HepG2 (cell line): Measurements from ENCODE around the gene NFS1. TPM values are rescaled to one million over a fixed set of nuclear protein-coding genes. Genes with fewer than 3 reads are reported as not detected.
A peak's percentile ranks its signal among the peaks of the same experiment; 100 is the strongest.

Experiments
- BRCA1 ChIP-seq: sonication (generic); formaldehyde crosslinking; IDR thresholded peaks from 2 replicates; pipeline ENCODE4 v1.4.0; 2020; ENCODE audit warnings: missing genetic modification reagents
- HNF4A ChIP-seq: sonication (generic); formaldehyde crosslinking; IDR thresholded peaks from 2 replicates; pipeline ENCODE4 v1.4.0; 2020; ENCODE audit warnings: missing genetic modification reagents
- HOXD1 ChIP-seq: sonication (generic); formaldehyde crosslinking; IDR thresholded peaks from 2 replicates; pipeline ENCODE4 v1.5.0; 2020; ENCODE audit warnings: missing genetic modification reagents
- MTA1 ChIP-seq: sonication (generic); formaldehyde crosslinking; IDR thresholded peaks from 2 replicates; pipeline ENCODE4 v1.4.0; 2020; ENCODE audit warnings: missing genetic modification reagents, mild to moderate bottlenecking, borderline replicate concordance
- NR2F2 ChIP-seq: IDR thresholded peaks from 2 replicates; pipeline ENCODE4 v1.6.1; 2012; ENCODE audit warnings: low read depth, inconsistent platforms, borderline replicate concordance
- NR2F6 ChIP-seq, 2 experiments: IDR thresholded peaks; 2 replicates each; pipeline ENCODE4 v1.6.1; 2016; ENCODE audit warnings: antibody characterized with exemption in 1 of 2, mild to moderate bottlenecking in 1 of 2
- SIN3B ChIP-seq: fragments of 150-350 bp; IDR thresholded peaks from 2 replicates; pipeline ENCODE4 v1.6.1; 2014; ENCODE audit warnings: low read length
- SP5 ChIP-seq: IDR thresholded peaks from 2 replicates; pipeline ENCODE4 v1.6.1; 2016; ENCODE audit warnings: low read depth, borderline replicate concordance
- TOE1 ChIP-seq: sonication (generic); formaldehyde crosslinking; IDR thresholded peaks from 2 replicates; pipeline ENCODE4 v1.4.0; 2020; ENCODE audit warnings: mild to moderate bottlenecking, missing genetic modification reagents
- ZFP1 ChIP-seq: IDR thresholded peaks from 2 replicates; pipeline ENCODE4 v1.6.1; 2016
- ZFP91 ChIP-seq: sonication (generic); formaldehyde crosslinking; IDR thresholded peaks from 2 replicates; pipeline ENCODE4 v1.9.0; 2022; ENCODE audit warnings: missing genetic modification reagents, mild to moderate bottlenecking, borderline replicate concordance
- ZNF317 ChIP-seq: sonication (generic); formaldehyde crosslinking; IDR thresholded peaks from 2 replicates; pipeline ENCODE4 v1.5.0; 2020; ENCODE audit warnings: mild to moderate bottlenecking, missing genetic modification reagents
- ZNF430 ChIP-seq: sonication (generic); formaldehyde crosslinking; IDR thresholded peaks from 2 replicates; pipeline ENCODE4 v1.9.0; 2021; ENCODE audit warnings: mild to moderate bottlenecking, missing genetic modification reagents
- ZNF503 ChIP-seq: sonication (generic); formaldehyde crosslinking; IDR thresholded peaks from 2 replicates; pipeline ENCODE4 v1.4.0; 2020; ENCODE audit warnings: missing genetic modification reagents
- ZNF672 ChIP-seq: sonication (generic); formaldehyde crosslinking; IDR thresholded peaks from 2 replicates; pipeline ENCODE4 v1.8.1; 2022; ENCODE audit warnings: missing genetic modification reagents
- ZNF780A ChIP-seq: sonication (generic); formaldehyde crosslinking; IDR thresholded peaks from 2 replicates; pipeline ENCODE4 v1.8.0; 2022; ENCODE audit warnings: mild to moderate bottlenecking, missing genetic modification reagents, moderate library complexity
- polyA plus RNA-seq, 8 experiments: library from polyadenylated mRNA; depleted of rRNA in 3 of 8; stranded (reverse) in 7 of 8; unstranded in 1 of 8; fragments of >200 nt; fragmentation: Illumina TruSeq in 4 of 8; extraction: Trizol in 4 of 8; gene quantifications; 2 replicates each; pipeline versions ENCODE4 v1.2.1 to v1.2.3, GENCODE V29; 2011 to 2016; ENCODE audit warnings: low read depth in 4 of 8, missing spikeins in 1 of 8, mixed read lengths in 1 of 8; ENCODE audit not compliant: insufficient read depth in 1 of 8
- total RNA-seq, 5 experiments: library from RNA; depleted of rRNA; stranded (reverse); fragments of >200 nt; fragmentation: Illumina TruSeq; extraction: Trizol; gene quantifications; 2 replicates each; pipeline ENCODE4 v1.2.3, GENCODE V29; 2016; ENCODE audit warnings: low read depth in 1 of 5
- TF ChIP-seq, protein P1 (sequence below): sonication (generic); formaldehyde crosslinking; IDR thresholded peaks from 2 replicates; pipeline ENCODE4 v1.4.0; 2020; ENCODE audit warnings: mild to moderate bottlenecking, missing genetic modification reagents
- TF ChIP-seq, protein P2 (sequence below): sonication (generic); formaldehyde crosslinking; IDR thresholded peaks from 2 replicates; pipeline ENCODE4 v1.8.1; 2023; ENCODE audit warnings: mild to moderate bottlenecking, missing genetic modification reagents

NFS1 gene
- total and polyA plus RNA-seq, 2 of the 13 experiments (the other 11 are each of a cell fraction or from before 2014, with no cell fraction given), result 65.9 to 88.1 TPM

- TF ChIP-seq, protein P1, sequence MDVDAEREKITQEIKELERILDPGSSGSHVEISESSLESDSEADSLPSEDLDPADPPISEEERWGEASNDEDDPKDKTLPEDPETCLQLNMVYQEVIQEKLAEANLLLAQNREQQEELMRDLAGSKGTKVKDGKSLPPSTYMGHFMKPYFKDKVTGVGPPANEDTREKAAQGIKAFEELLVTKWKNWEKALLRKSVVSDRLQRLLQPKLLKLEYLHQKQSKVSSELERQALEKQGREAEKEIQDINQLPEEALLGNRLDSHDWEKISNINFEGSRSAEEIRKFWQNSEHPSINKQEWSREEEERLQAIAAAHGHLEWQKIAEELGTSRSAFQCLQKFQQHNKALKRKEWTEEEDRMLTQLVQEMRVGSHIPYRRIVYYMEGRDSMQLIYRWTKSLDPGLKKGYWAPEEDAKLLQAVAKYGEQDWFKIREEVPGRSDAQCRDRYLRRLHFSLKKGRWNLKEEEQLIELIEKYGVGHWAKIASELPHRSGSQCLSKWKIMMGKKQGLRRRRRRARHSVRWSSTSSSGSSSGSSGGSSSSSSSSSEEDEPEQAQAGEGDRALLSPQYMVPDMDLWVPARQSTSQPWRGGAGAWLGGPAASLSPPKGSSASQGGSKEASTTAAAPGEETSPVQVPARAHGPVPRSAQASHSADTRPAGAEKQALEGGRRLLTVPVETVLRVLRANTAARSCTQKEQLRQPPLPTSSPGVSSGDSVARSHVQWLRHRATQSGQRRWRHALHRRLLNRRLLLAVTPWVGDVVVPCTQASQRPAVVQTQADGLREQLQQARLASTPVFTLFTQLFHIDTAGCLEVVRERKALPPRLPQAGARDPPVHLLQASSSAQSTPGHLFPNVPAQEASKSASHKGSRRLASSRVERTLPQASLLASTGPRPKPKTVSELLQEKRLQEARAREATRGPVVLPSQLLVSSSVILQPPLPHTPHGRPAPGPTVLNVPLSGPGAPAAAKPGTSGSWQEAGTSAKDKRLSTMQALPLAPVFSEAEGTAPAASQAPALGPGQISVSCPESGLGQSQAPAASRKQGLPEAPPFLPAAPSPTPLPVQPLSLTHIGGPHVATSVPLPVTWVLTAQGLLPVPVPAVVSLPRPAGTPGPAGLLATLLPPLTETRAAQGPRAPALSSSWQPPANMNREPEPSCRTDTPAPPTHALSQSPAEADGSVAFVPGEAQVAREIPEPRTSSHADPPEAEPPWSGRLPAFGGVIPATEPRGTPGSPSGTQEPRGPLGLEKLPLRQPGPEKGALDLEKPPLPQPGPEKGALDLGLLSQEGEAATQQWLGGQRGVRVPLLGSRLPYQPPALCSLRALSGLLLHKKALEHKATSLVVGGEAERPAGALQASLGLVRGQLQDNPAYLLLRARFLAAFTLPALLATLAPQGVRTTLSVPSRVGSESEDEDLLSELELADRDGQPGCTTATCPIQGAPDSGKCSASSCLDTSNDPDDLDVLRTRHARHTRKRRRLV (CRISPR knock-in tag), result no peak
- TF ChIP-seq ZNF780A (CRISPR knock-in tag), result no peak
- TF ChIP-seq, protein P2, sequence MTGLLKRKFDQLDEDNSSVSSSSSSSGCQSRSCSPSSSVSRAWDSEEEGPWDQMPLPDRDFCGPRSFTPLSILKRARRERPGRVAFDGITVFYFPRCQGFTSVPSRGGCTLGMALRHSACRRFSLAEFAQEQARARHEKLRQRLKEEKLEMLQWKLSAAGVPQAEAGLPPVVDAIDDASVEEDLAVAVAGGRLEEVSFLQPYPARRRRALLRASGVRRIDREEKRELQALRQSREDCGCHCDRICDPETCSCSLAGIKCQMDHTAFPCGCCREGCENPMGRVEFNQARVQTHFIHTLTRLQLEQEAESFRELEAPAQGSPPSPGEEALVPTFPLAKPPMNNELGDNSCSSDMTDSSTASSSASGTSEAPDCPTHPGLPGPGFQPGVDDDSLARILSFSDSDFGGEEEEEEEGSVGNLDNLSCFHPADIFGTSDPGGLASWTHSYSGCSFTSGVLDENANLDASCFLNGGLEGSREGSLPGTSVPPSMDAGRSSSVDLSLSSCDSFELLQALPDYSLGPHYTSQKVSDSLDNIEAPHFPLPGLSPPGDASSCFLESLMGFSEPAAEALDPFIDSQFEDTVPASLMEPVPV (CRISPR knock-in tag), result peak; percentile 23; the same call in 1 of the 2 replicates
- TF ChIP-seq HNF4A, result peak; percentile 40; the same call in 1 of the 2 replicates
- TF ChIP-seq ZFP1, result peak; percentile 15; the same call in 1 of the 2 replicates
- TF ChIP-seq BRCA1, result no peak
- peak; percentile 75 for TF ChIP-seq NR2F6 (IDR thresholded peaks at IDR 0.05)
- peak; percentile 79 for TF ChIP-seq NR2F6 (CRISPR knock-in tag; IDR thresholded peaks at IDR 0.05)
- 0 out of 2 replicates have a peak, but pooled peaks have one; percentile 17 for TF ChIP-seq ZNF430 (CRISPR knock-in tag)
- TF ChIP-seq ZNF317 (CRISPR knock-in tag), result 0 out of 2 replicates have a peak, but pooled peaks have one; percentile 34
- no peak for TF ChIP-seq ZNF672 (CRISPR knock-in tag)
- peak; percentile 57; the same call in 1 of the 2 replicates for TF ChIP-seq HOXD1 (CRISPR knock-in tag)
- TF ChIP-seq TOE1 (CRISPR knock-in tag), result 0 out of 2 replicates have a peak, but pooled peaks have one; percentile 82
- peak; percentile 39; the same call in 1 of the 2 replicates for TF ChIP-seq NR2F2
- peak; percentile 21; the same call in 1 of the 2 replicates for TF ChIP-seq SIN3B
- 0 out of 2 replicates have a peak, but pooled peaks have one; percentile 40 for TF ChIP-seq SP5 (CRISPR knock-in tag)
- peak; percentile 45; the same call in 1 of the 2 replicates for TF ChIP-seq MTA1 (CRISPR knock-in tag)
- TF ChIP-seq ZNF503 (CRISPR knock-in tag), result no peak
- TF ChIP-seq ZFP91 (CRISPR knock-in tag), result no peak; the same call in 1 of the 2 replicates
Measured at GRCh38 chr20:35743693-35744491, 44.7 kb upstream of the NFS1 start (continued).
